Osteocyte (in vitro differentiated cells): ENCODE data around the gene PTPRN2. TPM values are rescaled to one million over a fixed set of nuclear protein-coding genes. Genes with fewer than 3 reads are reported as not detected.

Source experiments
- DNase-seq: peaks from one replicate; pipeline ENCODE4 v3.0.0; 2021; ENCODE audit warnings: mixed read lengths; ENCODE audit not compliant: unreplicated experiment; ENCODE audit errors: extremely low spot score
- H3K27ac Mint-ChIP-seq: one replicate; pipeline ENCODE4 v1.8.0; 2021; ENCODE audit warnings: mild to moderate bottlenecking, mixed read lengths; ENCODE audit not compliant: unreplicated experiment
- H3K27me3 Mint-ChIP-seq: one replicate; pipeline ENCODE4 v1.8.0; 2021; ENCODE audit warnings: mixed read lengths; ENCODE audit not compliant: unreplicated experiment
- H3K36me3 Mint-ChIP-seq: one replicate; pipeline ENCODE4 v1.8.0; 2021; ENCODE audit warnings: mixed read lengths; ENCODE audit not compliant: unreplicated experiment
- H3K4me1 Mint-ChIP-seq: one replicate; pipeline ENCODE4 v1.8.0; 2021; ENCODE audit warnings: mixed read lengths; ENCODE audit not compliant: unreplicated experiment
- H3K4me3 Mint-ChIP-seq: one replicate; pipeline ENCODE4 v1.8.0; 2021; ENCODE audit warnings: mild to moderate bottlenecking, moderate library complexity, mixed read lengths; ENCODE audit not compliant: unreplicated experiment
- H3K9me3 Mint-ChIP-seq: one replicate; pipeline ENCODE4 v1.8.0; 2021; ENCODE audit warnings: mixed read lengths; ENCODE audit not compliant: unreplicated experiment
- CTCF ChIP-seq: fragments of 200-600 bp; sonication (generic); IDR thresholded peaks from 2 replicates; pipeline ENCODE4 v1.5.0; 2021; ENCODE audit warnings: antibody characterized with exemption, mild to moderate bottlenecking, moderate library complexity
- total RNA-seq: library from RNA; stranded (reverse); gene quantifications from 2 replicates; pipeline ENCODE4 v1.2.1, GENCODE V29; 2021

Gene PTPRN2
- total RNA-seq, 1 donor from 2014 or later, result 0.59 TPM

GRCh38 chr7:158405324-158405723 is 182.3 kb downstream of the PTPRN2 start:
- Mint-ChIP-seq H3K4me3 (no peak overlapping the region), H3K9me3 (peaks cover 7% of the 10 kb centered on the region), H3K27me3 (no peaks in the 10 kb centered on the region), H3K36me3 (no peaks in the 10 kb centered on the region), H3K4me1 (no peaks in the 10 kb centered on the region), H3K27ac (no peak overlapping the region)
- no peak for TF ChIP-seq CTCF
- DNase-seq, result no peak

GRCh38 chr7:158404031-158404761 is 183.4 kb downstream of the PTPRN2 start:
- Mint-ChIP-seq H3K9me3 (peaks cover 13% of the 10 kb centered on the region), H3K36me3 (no peaks in the 10 kb centered on the region), H3K27me3 (no peaks in the 10 kb centered on the region), H3K4me3 (no peak overlapping the region), H3K27ac (no peak overlapping the region), H3K4me1 (no peaks in the 10 kb centered on the region)
- no peak for TF ChIP-seq CTCF
- DNase-seq, result no peak

- H3K4me3 Mint-ChIP-seq, result no peak overlapping the region
- H3K9me3 Mint-ChIP-seq, result peaks cover 15% of the 10 kb centered on the region
- DNase-seq, result no peak
- H3K27ac Mint-ChIP-seq, result no peak overlapping the region
- H3K4me1 Mint-ChIP-seq, result no peaks in the 10 kb centered on the region
- TF ChIP-seq CTCF, result no peak
- no peaks in the 10 kb centered on the region for H3K27me3 Mint-ChIP-seq
- H3K36me3 Mint-ChIP-seq, result no peaks in the 10 kb centered on the region
Observed at GRCh38 chr7:158403013-158403821, 184.4 kb downstream of the PTPRN2 start.

- Mint-ChIP-seq H3K4me1 (no peaks in the 10 kb centered on the region), H3K27me3 (no peaks in the 10 kb centered on the region), H3K9me3 (peaks cover 15% of the 10 kb centered on the region), H3K4me3 (no peak overlapping the region), H3K27ac (no peak overlapping the region), H3K36me3 (no peaks in the 10 kb centered on the region)
- no peak for TF ChIP-seq CTCF
- DNase-seq, result no peak
Observed at GRCh38 chr7:158402471-158402870, 185.2 kb downstream of the PTPRN2 start.

GRCh38 chr7:158401826-158402225 is 185.8 kb downstream of the PTPRN2 start:
- no peak for DNase-seq
- no peak for TF ChIP-seq CTCF
- no peak overlapping the region for H3K27ac Mint-ChIP-seq
- no peaks in the 10 kb centered on the region for H3K4me1 Mint-ChIP-seq
- H3K4me3 Mint-ChIP-seq, result no peak overlapping the region
- H3K27me3 Mint-ChIP-seq, result no peaks in the 10 kb centered on the region
- peaks cover 15% of the 10 kb centered on the region for H3K9me3 Mint-ChIP-seq
- H3K36me3 Mint-ChIP-seq, result no peaks in the 10 kb centered on the region
